DND-41 (cell line): ENCODE data around the gene CCDC107.

Experiments used
- ATAC-seq: fragments of 200-7000 bp; cut with Tn5 transposase; 3 replicates; pipeline ENCODE4 v1.9.1; 2021; ENCODE audit warnings: low read depth; ENCODE audit not compliant: insufficient read depth
- DNase-seq: peaks from one replicate; pipeline ENCODE4 v3.0.0-alpha.2; 2020
- H2AFZ ChIP-seq: 2 replicates; pipeline ENCODE4 v1.6.0; 2012; ENCODE audit warnings: low read depth, low read length
- H3K27ac ChIP-seq: 2 replicates; pipeline ENCODE4 v1.5.1; 2012; ENCODE audit warnings: low read length, inconsistent platforms
- H3K27me3 ChIP-seq: fragments of 200-600 bp; sonication (generic); 2 replicates; pipeline ENCODE4 v1.6.0; 2012; ENCODE audit warnings: low read length, mild to moderate bottlenecking, inconsistent platforms; ENCODE audit not compliant: insufficient read depth, poor library complexity
- H3K36me3 ChIP-seq: 2 replicates; pipeline ENCODE4 v1.5.1; 2012; ENCODE audit warnings: low read length, inconsistent platforms; ENCODE audit not compliant: insufficient read depth
- H3K4me1 ChIP-seq: 2 replicates; pipeline ENCODE4 v1.5.1; 2012; ENCODE audit warnings: mild to moderate bottlenecking, low read length; ENCODE audit not compliant: insufficient read depth
- H3K4me2 ChIP-seq: 2 replicates; pipeline ENCODE4 v1.6.0; 2012; ENCODE audit warnings: mild to moderate bottlenecking, moderate library complexity, low read length, inconsistent platforms; ENCODE audit not compliant: insufficient read depth
- H3K4me3 ChIP-seq, 2 experiments: fragments of 200-600 bp in 1 of 2; shearing (Covaris generic) in 1 of 2; 2 replicates each; pipeline ENCODE4 v1.5.1; 2012 to 2016; ENCODE audit warnings: inconsistent platforms in 2 of 2, low read length in 2 of 2, mild to moderate bottlenecking in 2 of 2, low read depth in 1 of 2, moderate library complexity in 1 of 2
- H3K79me2 ChIP-seq: 2 replicates; pipeline ENCODE4 v1.6.0; 2012; ENCODE audit warnings: low read length, inconsistent platforms; ENCODE audit not compliant: insufficient read depth
- H3K9ac ChIP-seq: 2 replicates; pipeline ENCODE4 v1.6.0; 2012; ENCODE audit warnings: low read depth, mild to moderate bottlenecking, inconsistent platforms, low read length, moderate library complexity
- H3K9me3 ChIP-seq: 2 replicates; pipeline ENCODE4 v1.5.1; 2012; ENCODE audit warnings: low read length, moderate library complexity, mild to moderate bottlenecking, inconsistent platforms; ENCODE audit not compliant: insufficient read depth, severe bottlenecking
- H4K20me1 ChIP-seq: 2 replicates; pipeline ENCODE4 v1.6.0; 2012; ENCODE audit warnings: low read length; ENCODE audit not compliant: insufficient read depth
- CTCF ChIP-seq: IDR thresholded peaks from 2 replicates; pipeline ENCODE4 v1.5.1; 2012; ENCODE audit warnings: borderline replicate concordance, low read length, moderate library complexity, mild to moderate bottlenecking; ENCODE audit not compliant: poor library complexity, severe bottlenecking; ENCODE audit errors: extremely low read depth
- EZH2 ChIP-seq: IDR thresholded peaks from 3 replicates; pipeline ENCODE4 v1.6.1; 2012; ENCODE audit warnings: borderline replicate concordance, low read depth, mild to moderate bottlenecking, moderate library complexity, low read length, inconsistent platforms; ENCODE audit not compliant: severe bottlenecking

The CCDC107 gene

GRCh38 chr9:35691757-35692301 is 33.7 kb downstream of the CCDC107 start:
- Histone ChIP-seq H3K27ac (peak overlapping the region; percentile 82), H3K9ac (no peak overlapping the region; the same call in 1 of the 2 replicates), H3K9me3 (no peaks in the 10 kb centered on the region)

DNA sequence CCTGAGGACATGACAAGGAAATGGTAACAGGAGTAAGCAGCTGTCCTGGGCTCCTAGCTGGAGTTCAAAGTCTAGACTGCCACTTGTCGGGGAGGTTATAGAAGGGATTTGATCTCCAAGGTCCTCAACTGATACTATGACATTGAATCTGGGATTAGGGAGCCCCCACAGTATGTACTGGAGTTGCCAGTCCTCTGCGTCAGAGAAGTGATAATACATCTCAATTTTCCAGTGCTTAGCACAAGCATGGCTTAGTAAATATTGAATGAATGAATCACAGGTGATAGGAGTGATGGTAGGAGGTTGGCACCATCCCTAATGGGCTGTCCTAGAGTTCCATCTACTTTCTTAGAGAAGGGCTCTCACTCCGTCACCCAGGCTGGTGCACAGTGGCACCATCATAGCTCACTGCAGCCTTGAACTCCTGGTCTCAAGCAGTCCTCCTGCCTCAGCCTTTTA is 37.9 kb downstream of the CCDC107 start:
- no peak overlapping the region for H2AFZ ChIP-seq
- no peak overlapping the region for H3K27ac ChIP-seq
- H4K20me1 ChIP-seq = no peaks in the 10 kb centered on the region
- DNase-seq (no peak), ATAC-seq (no peak)
- H3K36me3 ChIP-seq = peaks cover 53% of the 10 kb centered on the region
- no peak for TF ChIP-seq CTCF
- no peak for TF ChIP-seq EZH2
- peaks cover 8% of the 10 kb centered on the region for H3K4me1 ChIP-seq
- no peak overlapping the region for H3K9ac ChIP-seq
- no peaks in the 10 kb centered on the region for H3K79me2 ChIP-seq
- no peaks in the 10 kb centered on the region for H3K9me3 ChIP-seq
- no peaks in the 10 kb centered on the region for H3K27me3 ChIP-seq
- H3K4me3 ChIP-seq = no peak overlapping the region
- H3K4me2 ChIP-seq = no peak overlapping the region

More at GRCh38 chr9:35691757-35692301, 33.7 kb downstream of the CCDC107 start:
- no peak for TF ChIP-seq CTCF
- no peak for TF ChIP-seq EZH2
- H3K4me2 ChIP-seq = peak overlapping the region; percentile 82; the same call in 1 of the 2 replicates
- H3K4me3 ChIP-seq = no peak overlapping the region
- no peaks in the 10 kb centered on the region for H3K27me3 ChIP-seq
- ATAC-seq (no peak), DNase-seq (no peak)
- no peak overlapping the region; the same call in 1 of the 2 replicates for H2AFZ ChIP-seq
- H4K20me1 ChIP-seq = no peaks in the 10 kb centered on the region
- H3K79me2 ChIP-seq = peaks cover 5% of the 10 kb centered on the region
- H3K4me1 ChIP-seq = peaks cover 30% of the 10 kb centered on the region
- H3K36me3 ChIP-seq = peaks cover 24% of the 10 kb centered on the region

GRCh38 chr9:35696520-35697215 is 38.6 kb downstream of the CCDC107 start:
- DNase-seq (peak; percentile 49), ATAC-seq (peak; percentile 82)
- TF ChIP-seq EZH2 (no peak), CTCF (peak; percentile 86)
- Histone ChIP-seq H3K4me1 (peaks cover 1% of the 10 kb centered on the region), H4K20me1 (no peaks in the 10 kb centered on the region), H3K4me3 (no peak overlapping the region), H3K36me3 (peaks cover 60% of the 10 kb centered on the region), H3K27ac (no peak overlapping the region; the same call in 1 of the 2 replicates), H3K79me2 (no peaks in the 10 kb centered on the region), H3K9ac (no peak overlapping the region), H3K4me2 (no peak overlapping the region), H3K9me3 (no peaks in the 10 kb centered on the region), H2AFZ (no peak overlapping the region), H3K27me3 (no peaks in the 10 kb centered on the region)
